PC-9 (cell line): ENCODE results near the gene CRB2.

Experiments used
- EZH2 ChIP-seq: fragments of 200-600 bp; sonication (generic); IDR thresholded peaks from 2 replicates; pipeline ENCODE4 v1.8.0; 2017; ENCODE audit warnings: antibody characterized with exemption, low read depth
- TF ChIP-seq, protein P1 (sequence below): fragments of 200-600 bp; sonication (generic); conservative IDR thresholded peaks from 2 replicates; pipeline ENCODE4 v1.6.1; 2017; ENCODE audit warnings: mixed run types, antibody characterized with exemption, mild to moderate bottlenecking, moderate library complexity

DNA sequence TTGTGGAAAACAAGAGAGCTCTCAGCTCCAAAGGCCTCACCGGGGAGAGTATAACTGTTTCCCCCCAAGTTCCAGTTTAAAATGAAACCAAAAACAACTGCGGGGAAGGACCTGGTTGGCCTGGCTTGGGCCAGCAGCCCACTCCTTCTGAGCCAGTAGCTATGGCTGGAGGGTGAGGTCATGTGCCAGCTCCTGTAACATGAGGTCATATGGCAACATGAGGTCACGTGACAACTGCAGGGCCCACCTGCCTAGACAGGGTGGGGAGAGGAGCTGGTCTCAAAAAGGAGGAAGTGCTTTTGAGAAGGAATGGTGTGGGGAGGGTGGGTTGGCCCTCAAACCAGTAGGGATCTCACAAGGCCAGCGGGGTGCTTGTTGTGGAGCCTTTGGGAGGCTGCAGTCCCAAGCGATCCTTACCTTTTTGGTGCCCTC lies 29.3 kb upstream of the CRB2 start:
- TF ChIP-seq, protein P1, sequence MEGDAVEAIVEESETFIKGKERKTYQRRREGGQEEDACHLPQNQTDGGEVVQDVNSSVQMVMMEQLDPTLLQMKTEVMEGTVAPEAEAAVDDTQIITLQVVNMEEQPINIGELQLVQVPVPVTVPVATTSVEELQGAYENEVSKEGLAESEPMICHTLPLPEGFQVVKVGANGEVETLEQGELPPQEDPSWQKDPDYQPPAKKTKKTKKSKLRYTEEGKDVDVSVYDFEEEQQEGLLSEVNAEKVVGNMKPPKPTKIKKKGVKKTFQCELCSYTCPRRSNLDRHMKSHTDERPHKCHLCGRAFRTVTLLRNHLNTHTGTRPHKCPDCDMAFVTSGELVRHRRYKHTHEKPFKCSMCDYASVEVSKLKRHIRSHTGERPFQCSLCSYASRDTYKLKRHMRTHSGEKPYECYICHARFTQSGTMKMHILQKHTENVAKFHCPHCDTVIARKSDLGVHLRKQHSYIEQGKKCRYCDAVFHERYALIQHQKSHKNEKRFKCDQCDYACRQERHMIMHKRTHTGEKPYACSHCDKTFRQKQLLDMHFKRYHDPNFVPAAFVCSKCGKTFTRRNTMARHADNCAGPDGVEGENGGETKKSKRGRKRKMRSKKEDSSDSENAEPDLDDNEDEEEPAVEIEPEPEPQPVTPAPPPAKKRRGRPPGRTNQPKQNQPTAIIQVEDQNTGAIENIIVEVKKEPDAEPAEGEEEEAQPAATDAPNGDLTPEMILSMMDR = no peak
- TF ChIP-seq EZH2 = no peak
